ENCODE measurements around the gene ARHGAP6.

DNA sequence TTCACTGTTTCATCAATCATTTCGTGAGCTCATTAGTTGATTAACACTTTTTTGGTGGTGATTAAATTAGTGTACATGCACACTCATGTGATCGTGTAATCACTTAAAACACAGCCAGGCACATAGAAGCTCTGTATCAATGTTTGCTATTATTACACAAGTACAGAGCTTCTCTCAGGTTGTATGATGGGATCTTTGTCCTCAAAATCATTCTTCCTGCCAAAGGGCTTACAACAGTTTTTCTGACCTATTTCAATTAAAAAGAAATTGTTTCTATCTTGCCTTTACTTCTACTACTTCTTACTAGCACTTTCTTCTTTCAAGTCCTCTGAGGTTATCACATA, 227.4 kb downstream of the ARHGAP6 start:
- TF ChIP-seq, protein P1, sequence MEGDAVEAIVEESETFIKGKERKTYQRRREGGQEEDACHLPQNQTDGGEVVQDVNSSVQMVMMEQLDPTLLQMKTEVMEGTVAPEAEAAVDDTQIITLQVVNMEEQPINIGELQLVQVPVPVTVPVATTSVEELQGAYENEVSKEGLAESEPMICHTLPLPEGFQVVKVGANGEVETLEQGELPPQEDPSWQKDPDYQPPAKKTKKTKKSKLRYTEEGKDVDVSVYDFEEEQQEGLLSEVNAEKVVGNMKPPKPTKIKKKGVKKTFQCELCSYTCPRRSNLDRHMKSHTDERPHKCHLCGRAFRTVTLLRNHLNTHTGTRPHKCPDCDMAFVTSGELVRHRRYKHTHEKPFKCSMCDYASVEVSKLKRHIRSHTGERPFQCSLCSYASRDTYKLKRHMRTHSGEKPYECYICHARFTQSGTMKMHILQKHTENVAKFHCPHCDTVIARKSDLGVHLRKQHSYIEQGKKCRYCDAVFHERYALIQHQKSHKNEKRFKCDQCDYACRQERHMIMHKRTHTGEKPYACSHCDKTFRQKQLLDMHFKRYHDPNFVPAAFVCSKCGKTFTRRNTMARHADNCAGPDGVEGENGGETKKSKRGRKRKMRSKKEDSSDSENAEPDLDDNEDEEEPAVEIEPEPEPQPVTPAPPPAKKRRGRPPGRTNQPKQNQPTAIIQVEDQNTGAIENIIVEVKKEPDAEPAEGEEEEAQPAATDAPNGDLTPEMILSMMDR (IDR thresholded peaks at IDR 0.05): no peak
- TF ChIP-seq POLR2A (IDR thresholded peaks at IDR 0.05): no peak

All from lower leg skin (tissue), 3 donors.